Measurements from ENCODE around the gene CDC14A.

- TF ChIP-seq, protein P1, sequence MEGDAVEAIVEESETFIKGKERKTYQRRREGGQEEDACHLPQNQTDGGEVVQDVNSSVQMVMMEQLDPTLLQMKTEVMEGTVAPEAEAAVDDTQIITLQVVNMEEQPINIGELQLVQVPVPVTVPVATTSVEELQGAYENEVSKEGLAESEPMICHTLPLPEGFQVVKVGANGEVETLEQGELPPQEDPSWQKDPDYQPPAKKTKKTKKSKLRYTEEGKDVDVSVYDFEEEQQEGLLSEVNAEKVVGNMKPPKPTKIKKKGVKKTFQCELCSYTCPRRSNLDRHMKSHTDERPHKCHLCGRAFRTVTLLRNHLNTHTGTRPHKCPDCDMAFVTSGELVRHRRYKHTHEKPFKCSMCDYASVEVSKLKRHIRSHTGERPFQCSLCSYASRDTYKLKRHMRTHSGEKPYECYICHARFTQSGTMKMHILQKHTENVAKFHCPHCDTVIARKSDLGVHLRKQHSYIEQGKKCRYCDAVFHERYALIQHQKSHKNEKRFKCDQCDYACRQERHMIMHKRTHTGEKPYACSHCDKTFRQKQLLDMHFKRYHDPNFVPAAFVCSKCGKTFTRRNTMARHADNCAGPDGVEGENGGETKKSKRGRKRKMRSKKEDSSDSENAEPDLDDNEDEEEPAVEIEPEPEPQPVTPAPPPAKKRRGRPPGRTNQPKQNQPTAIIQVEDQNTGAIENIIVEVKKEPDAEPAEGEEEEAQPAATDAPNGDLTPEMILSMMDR (IDR thresholded peaks at IDR 0.05) = no peak
- TF ChIP-seq POLR2A (IDR thresholded peaks at IDR 0.05) = no peak
Observed at GRCh38 chr1:100449477-100449876, 97.2 kb downstream of the CDC14A start.
